Breast epithelium (tissue), 3 donors: ENCODE data around the gene ISLR.

Experiments
- CTCF ChIP-seq, 3 donors: fragments of 450-650 bp; IDR thresholded peaks; one replicate each; pipeline ENCODE4 v1.5.1; 2016 to 2017; ENCODE audit warnings: antibody characterized with exemption in 3 of 3, mild to moderate bottlenecking in 3 of 3, moderate library complexity in 3 of 3
- POLR2AphosphoS5 ChIP-seq, 3 donors: sonication (generic); formaldehyde crosslinking; IDR thresholded peaks; one replicate each; pipeline ENCODE4 v1.6.1; 2017; ENCODE audit warnings: antibody characterized with exemption in 3 of 3

DNA sequence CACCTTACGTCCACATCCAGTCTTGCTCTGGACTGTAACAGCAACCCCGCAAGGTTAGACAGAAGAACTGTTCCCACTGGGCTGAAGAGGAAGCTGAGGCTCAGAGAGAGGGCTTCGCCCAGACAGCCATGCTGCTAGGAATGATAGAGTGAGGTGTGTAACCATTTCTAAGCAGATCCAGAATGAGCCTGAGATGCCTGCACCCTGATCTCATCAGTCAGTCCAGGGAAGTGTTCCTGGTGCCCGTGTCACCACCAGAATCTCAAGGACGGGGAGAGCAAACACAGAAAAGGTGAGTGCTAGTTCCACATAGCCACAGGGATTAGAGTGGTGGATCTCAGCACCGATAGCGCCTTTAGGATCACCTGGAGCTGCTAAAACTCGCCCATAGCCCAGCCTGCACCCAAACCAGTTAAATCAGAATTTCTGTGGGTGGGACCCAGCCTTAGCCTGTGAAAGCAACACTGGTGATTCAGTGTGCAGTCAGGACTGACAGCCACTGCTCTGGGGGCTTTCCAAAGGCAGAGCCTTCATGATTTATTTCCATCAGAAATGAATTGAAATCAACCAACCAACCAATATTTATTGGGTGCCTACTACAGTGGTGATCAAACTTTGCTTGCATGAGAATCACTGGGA lies 12.3 kb downstream of the ISLR start:
- TF ChIP-seq CTCF (IDR thresholded peaks at IDR 0.05) (no peak), POLR2AphosphoS5 (IDR thresholded peaks at IDR 0.05) (no peak)
